Colonic mucosa (tissue), 4 donors: ENCODE measurements around the gene PLCL2. TPM values are rescaled to one million over a fixed set of nuclear protein-coding genes. Genes with fewer than 3 reads are reported as not detected.

Source experiments
- DNase-seq: peaks from one replicate; pipeline ENCODE4 v3.0.0-alpha.2; 2020
- H3K27ac ChIP-seq: fragments of 200-600 bp; one replicate; pipeline ENCODE4 v1.8.0; 2021
- H3K27me3 ChIP-seq: fragments of 200-600 bp; one replicate; pipeline ENCODE4 v1.8.0; 2021
- H3K36me3 ChIP-seq: fragments of 200-600 bp; one replicate; pipeline ENCODE4 v1.8.0; 2021
- H3K4me1 ChIP-seq: fragments of 200-600 bp; one replicate; pipeline ENCODE4 v1.8.0; 2021; ENCODE audit warnings: mild to moderate bottlenecking
- H3K4me3 ChIP-seq: fragments of 200-600 bp; one replicate; pipeline ENCODE4 v1.8.0; 2021
- H3K9ac ChIP-seq, 2 donors: one replicate each; pipeline ENCODE4 v1.7.0; 2013; ENCODE audit warnings: control low read depth in 2 of 2, low read depth in 2 of 2, low read length in 2 of 2
- H3K9me3 ChIP-seq: fragments of 200-600 bp; one replicate; pipeline ENCODE4 v1.8.0; 2021
- intact Hi-C: fragments of 100-400 bp; cut with DNase I; formaldehyde crosslinking; loops from one replicate; pipeline ENCODE4 v1.14.1; 2022
- total RNA-seq, 2 donors: library from RNA; stranded (reverse); fragmentation: NEBNext Ultra II Directional in 1 of 2; extraction: Animal tissue kit (Norgen Biotek cat#: 25700) in 1 of 2; gene quantifications; one replicate each; pipeline ENCODE4 v1.2.1, GENCODE V29; 2021
- TF ChIP-seq, protein P1 (sequence below): fragments of 200-600 bp; IDR thresholded peaks from one replicate; pipeline ENCODE4 v1.8.0; 2022; ENCODE audit warnings: antibody characterized with exemption, mild to moderate bottlenecking
- donor health status: healthy.
- donor health status: DM: no; HTN: no; CAD: no.
- donor health status: DM: no; HTN: no; CAD: no.

The PLCL2 gene
- total RNA-seq, 2 donors from 2014 or later: 12.3 to 15.0 TPM

DNA sequence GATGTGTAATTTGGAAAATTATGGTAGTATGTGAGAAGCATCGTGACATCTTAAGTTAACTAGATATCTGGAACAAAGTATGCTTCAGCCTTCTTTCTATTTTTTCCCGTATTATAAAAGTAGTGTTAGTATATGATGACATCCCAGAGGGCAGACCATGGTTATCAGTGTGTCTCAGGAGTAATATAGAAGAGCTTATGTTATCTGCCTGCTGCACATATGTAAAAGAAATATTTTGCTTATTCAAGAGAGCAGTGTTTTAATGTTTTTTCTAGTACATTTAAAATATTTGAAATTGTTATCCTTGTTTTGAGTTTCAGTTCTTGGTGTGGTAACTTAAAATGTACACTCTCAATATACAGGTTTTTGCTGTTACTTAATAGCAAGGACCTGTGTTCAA, 24.1 kb downstream of the PLCL2 start:
- Histone ChIP-seq H3K4me3 (no peak overlapping the region), H3K4me1 (no peaks in the 10 kb centered on the region), H3K27ac (no peak overlapping the region), H3K9ac (no peak overlapping the region), H3K9me3 (no peaks in the 10 kb centered on the region), H3K36me3 (no peaks in the 10 kb centered on the region), H3K27me3 (no peaks in the 10 kb centered on the region)
- intact Hi-C loops: no loop called here
- DNase-seq: no peak
- TF ChIP-seq, protein P1, sequence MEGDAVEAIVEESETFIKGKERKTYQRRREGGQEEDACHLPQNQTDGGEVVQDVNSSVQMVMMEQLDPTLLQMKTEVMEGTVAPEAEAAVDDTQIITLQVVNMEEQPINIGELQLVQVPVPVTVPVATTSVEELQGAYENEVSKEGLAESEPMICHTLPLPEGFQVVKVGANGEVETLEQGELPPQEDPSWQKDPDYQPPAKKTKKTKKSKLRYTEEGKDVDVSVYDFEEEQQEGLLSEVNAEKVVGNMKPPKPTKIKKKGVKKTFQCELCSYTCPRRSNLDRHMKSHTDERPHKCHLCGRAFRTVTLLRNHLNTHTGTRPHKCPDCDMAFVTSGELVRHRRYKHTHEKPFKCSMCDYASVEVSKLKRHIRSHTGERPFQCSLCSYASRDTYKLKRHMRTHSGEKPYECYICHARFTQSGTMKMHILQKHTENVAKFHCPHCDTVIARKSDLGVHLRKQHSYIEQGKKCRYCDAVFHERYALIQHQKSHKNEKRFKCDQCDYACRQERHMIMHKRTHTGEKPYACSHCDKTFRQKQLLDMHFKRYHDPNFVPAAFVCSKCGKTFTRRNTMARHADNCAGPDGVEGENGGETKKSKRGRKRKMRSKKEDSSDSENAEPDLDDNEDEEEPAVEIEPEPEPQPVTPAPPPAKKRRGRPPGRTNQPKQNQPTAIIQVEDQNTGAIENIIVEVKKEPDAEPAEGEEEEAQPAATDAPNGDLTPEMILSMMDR: no peak

DNA sequence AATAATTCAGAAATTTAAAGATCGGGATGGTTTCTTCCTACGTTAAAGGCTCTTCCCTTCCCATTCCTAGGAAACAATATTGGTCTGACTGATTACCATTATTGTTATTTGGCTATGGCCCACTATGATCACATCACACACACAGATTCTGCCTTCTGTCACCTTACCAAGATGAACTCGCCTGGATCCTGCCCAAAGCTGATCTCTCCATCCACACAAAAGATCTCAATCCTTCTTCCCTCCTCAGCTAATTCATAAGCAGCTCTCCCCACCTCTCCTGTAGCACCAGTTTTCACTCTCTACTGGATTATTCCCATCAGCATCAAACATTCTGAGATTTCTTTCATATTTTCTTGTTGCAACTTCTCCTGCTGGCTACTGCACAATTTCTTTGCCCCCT, 25.0 kb downstream of the PLCL2 start:
- Histone ChIP-seq H3K4me1 (no peaks in the 10 kb centered on the region), H3K9ac (no peak overlapping the region), H3K9me3 (no peaks in the 10 kb centered on the region), H3K27me3 (no peaks in the 10 kb centered on the region), H3K36me3 (no peaks in the 10 kb centered on the region), H3K4me3 (no peak overlapping the region), H3K27ac (no peak overlapping the region)
- no peak for DNase-seq
- intact Hi-C loops: no loop called here
- TF ChIP-seq, protein P1: no peak

DNA sequence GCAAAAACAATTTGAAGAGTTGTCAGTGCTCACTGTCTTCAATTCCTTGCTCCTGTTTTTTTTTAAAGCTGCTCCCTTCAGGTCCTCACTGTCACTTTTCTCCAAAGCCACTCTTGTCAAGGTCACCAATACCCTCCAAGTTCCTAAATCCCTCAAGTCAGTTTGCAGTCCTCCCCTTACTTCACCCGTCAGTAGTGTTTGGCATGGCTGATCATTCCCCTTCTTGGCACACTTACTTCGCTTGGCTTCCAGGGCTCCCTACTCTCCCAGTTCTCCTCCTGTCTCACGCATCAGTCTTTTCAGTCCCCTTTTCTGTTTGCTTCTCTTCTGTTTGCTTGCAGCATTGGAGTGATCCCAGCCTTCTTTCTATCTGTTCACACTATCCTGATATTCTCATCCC, 25.5 kb downstream of the PLCL2 start:
- H3K9me3 ChIP-seq: no peaks in the 10 kb centered on the region
- no peak overlapping the region for H3K27ac ChIP-seq
- H3K4me3 ChIP-seq: no peak overlapping the region
- intact Hi-C loops: no loop called here
- no peak for DNase-seq
- no peaks in the 10 kb centered on the region for H3K4me1 ChIP-seq
- no peak overlapping the region for H3K9ac ChIP-seq
- TF ChIP-seq, protein P1: no peak
- no peaks in the 10 kb centered on the region for H3K27me3 ChIP-seq
- no peaks in the 10 kb centered on the region for H3K36me3 ChIP-seq

DNA sequence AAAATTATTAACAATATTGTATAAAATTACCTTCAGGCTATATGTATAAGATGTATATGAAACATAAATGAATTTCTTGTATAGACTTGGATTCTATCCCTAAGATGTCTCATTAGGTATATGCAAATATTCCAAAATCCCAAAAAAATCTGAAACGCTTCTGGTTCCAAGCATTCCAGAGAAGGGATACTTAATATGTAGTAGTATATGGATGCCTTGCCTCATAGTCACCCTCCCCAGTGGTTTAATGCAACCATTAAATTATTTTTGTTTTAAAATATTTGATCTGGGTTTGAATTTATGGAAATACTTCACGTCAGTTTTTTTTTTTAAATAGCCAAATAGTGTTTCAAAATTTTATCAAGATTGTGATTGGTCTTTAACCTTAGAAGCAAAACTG, 27.2 kb downstream of the PLCL2 start:
- no peak for DNase-seq
- Histone ChIP-seq H3K27ac (no peak overlapping the region), H3K36me3 (no peaks in the 10 kb centered on the region), H3K27me3 (no peaks in the 10 kb centered on the region), H3K4me1 (no peaks in the 10 kb centered on the region), H3K9me3 (no peaks in the 10 kb centered on the region), H3K9ac (no peak overlapping the region), H3K4me3 (no peak overlapping the region)
- TF ChIP-seq, protein P1: no peak
- intact Hi-C loops: no loop called here

DNA sequence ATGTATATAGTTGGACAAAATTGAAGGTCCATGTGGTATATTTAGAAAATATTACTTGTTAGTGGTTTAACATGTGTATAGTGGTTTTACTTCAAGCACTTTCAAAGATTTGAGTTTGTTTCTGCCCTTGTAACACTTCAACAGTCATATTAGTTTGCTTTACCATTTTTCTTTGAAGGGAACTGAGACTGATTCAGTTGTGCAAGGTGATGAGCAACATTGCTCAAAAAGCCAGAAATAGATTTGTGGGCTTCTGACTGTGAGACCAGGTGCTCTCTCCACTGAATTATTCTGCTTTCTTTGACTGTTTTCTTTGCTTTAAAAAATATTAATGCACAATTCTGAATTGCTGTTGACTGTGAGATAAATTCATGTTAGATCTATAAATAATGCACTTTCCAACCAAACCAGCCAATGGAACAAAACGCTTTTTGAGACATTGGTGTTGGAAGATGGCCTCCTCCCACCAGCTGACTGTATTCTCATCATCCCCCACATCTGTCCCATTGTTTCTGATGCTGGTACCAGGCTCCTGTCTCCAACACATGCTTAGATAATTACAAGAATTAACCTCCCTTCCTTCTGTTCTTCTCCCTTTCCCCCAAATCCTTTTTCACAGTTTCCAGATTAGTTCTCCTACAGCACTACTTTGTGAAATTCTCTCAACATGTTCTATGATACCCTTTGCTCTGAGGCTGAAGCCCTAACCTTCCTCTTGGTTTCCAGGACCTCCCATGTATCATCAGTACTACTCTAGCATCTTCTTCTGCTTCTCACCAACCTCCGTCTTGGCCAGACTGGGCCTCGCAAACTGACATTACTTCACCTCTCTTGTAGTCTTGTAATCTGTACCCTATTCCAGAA, 27.9 kb downstream of the PLCL2 start:
- Histone ChIP-seq H3K4me3 (no peak overlapping the region), H3K27ac (no peak overlapping the region), H3K9me3 (no peaks in the 10 kb centered on the region), H3K4me1 (no peaks in the 10 kb centered on the region), H3K36me3 (no peaks in the 10 kb centered on the region), H3K9ac (no peak overlapping the region), H3K27me3 (no peaks in the 10 kb centered on the region)
- TF ChIP-seq, protein P1: no peak
- no peak for DNase-seq
- intact Hi-C loops: no loop called here
